ENCODE data around the gene NRL.
"Not testable (repeated sequence)": the region's sequence is repeated elsewhere in the genome, so short reads cannot be mapped to it uniquely, and the experiment has no call there.

Gene NRL

GRCh38 chr14:24050753-24051152 lies 64.0 kb downstream of the NRL start:
- not testable (repeated sequence) for H3K23ac ChIP-seq (ENCODE audit: low read length in 2 of 2); H3K14ac ChIP-seq (ENCODE audit: low read length in 2 of 2); H3K9me3 ChIP-seq (ENCODE audit: control insufficient read depth, low read length); DNase-seq; H2BK120ac ChIP-seq (ENCODE audit: low read depth, low read length); H2BK5ac ChIP-seq (ENCODE audit: low read depth, low read length, poor library complexity, severe bottlenecking); H3K9ac ChIP-seq (ENCODE audit: low read length); H2BK12ac ChIP-seq (ENCODE audit: low read length in 2 of 2); H3K4me3 ChIP-seq (ENCODE audit: insufficient read depth in 1 of 2, low read depth in 1 of 2, low read length in 2 of 2); H3K4me2 ChIP-seq (ENCODE audit: low read length, poor library complexity, severe bottlenecking); H3K27ac ChIP-seq (ENCODE audit: low read length, poor library complexity, severe bottlenecking); H4K91ac ChIP-seq (ENCODE audit: low read length); H3K4ac ChIP-seq (ENCODE audit: low read depth in 1 of 2, low read length in 2 of 2); H3K18ac ChIP-seq (ENCODE audit: low read depth in 1 of 2, low read length in 2 of 2); H2AK5ac ChIP-seq (ENCODE audit: low read length, severe bottlenecking); H3K36me3 ChIP-seq (ENCODE audit: control insufficient read depth in 1 of 2, insufficient read depth in 2 of 2, low read depth in 1 of 2, low read length in 2 of 2); H4K8ac ChIP-seq (ENCODE audit: low read length); H2AFZ ChIP-seq (ENCODE audit: low read depth, low read length); H3K79me1 ChIP-seq (replicated peaks; ENCODE audit: low read length, poor library complexity, severe bottlenecking)
- H3K4me1 ChIP-seq (ENCODE audit: control insufficient read depth, insufficient read depth, low read depth, low read length) = peaks cover 13% of the 10 kb centered on the region
- WGBS = 80% methylated on average over 4 of the region's 8 CpGs
- peak overlapping the region; percentile 15 for H2BK15ac ChIP-seq (ENCODE audit: low read depth, poor library complexity, severe bottlenecking)
- H3K27me3 ChIP-seq (ENCODE audit: control insufficient read depth in 1 of 2, insufficient read depth in 1 of 2, low read length in 2 of 2) = peaks cover 42 to 71% of the 10 kb centered on the region in 2 experiments

- H2BK120ac ChIP-seq (ENCODE audit: low read depth, low read length); H3K9ac ChIP-seq (ENCODE audit: low read length); H3K18ac ChIP-seq (ENCODE audit: low read depth in 1 of 2, low read length in 2 of 2); H2BK12ac ChIP-seq (ENCODE audit: low read length in 2 of 2); H3K4me2 ChIP-seq (ENCODE audit: low read length, poor library complexity, severe bottlenecking); H2AK5ac ChIP-seq (ENCODE audit: low read length, severe bottlenecking); H2BK15ac ChIP-seq (ENCODE audit: low read depth, poor library complexity, severe bottlenecking); H3K9me3 ChIP-seq (ENCODE audit: control insufficient read depth, low read length); H3K36me3 ChIP-seq (ENCODE audit: control insufficient read depth in 1 of 2, insufficient read depth in 2 of 2, low read depth in 1 of 2, low read length in 2 of 2); H3K79me1 ChIP-seq (replicated peaks; ENCODE audit: low read length, poor library complexity, severe bottlenecking); H2BK5ac ChIP-seq (ENCODE audit: low read depth, low read length, poor library complexity, severe bottlenecking); H2AFZ ChIP-seq (ENCODE audit: low read depth, low read length); H3K4me3 ChIP-seq (ENCODE audit: insufficient read depth in 1 of 2, low read depth in 1 of 2, low read length in 2 of 2); H4K8ac ChIP-seq (ENCODE audit: low read length); H3K4ac ChIP-seq (ENCODE audit: low read depth in 1 of 2, low read length in 2 of 2); H4K91ac ChIP-seq (ENCODE audit: low read length); H3K27ac ChIP-seq (ENCODE audit: low read length, poor library complexity, severe bottlenecking); H3K14ac ChIP-seq (ENCODE audit: low read length in 2 of 2); H3K23ac ChIP-seq (ENCODE audit: low read length in 2 of 2); DNase-seq: not testable (repeated sequence)
- WGBS = 100% methylated on average over 2 of the region's 2 CpGs
- peaks cover 34 to 62% of the 10 kb centered on the region in 2 experiments for H3K27me3 ChIP-seq (ENCODE audit: control insufficient read depth in 1 of 2, insufficient read depth in 1 of 2, low read length in 2 of 2)
- peaks cover 13% of the 10 kb centered on the region for H3K4me1 ChIP-seq (ENCODE audit: control insufficient read depth, insufficient read depth, low read depth, low read length)
Observed at GRCh38 chr14:24049002-24049401, 65.7 kb downstream of the NRL start.

- 59% methylated on average over 5 of the region's 5 CpGs for WGBS
- Histone ChIP-seq H2AK5ac (ENCODE audit: low read length, severe bottlenecking) (no peak overlapping the region), H3K4ac (ENCODE audit: low read depth in 1 of 2, low read length in 2 of 2) (no peak overlapping the region), H2BK120ac (ENCODE audit: low read depth, low read length) (no peak overlapping the region), H3K4me1 (ENCODE audit: control insufficient read depth, insufficient read depth, low read depth, low read length) (no peaks in the 10 kb centered on the region), H3K4me3 (ENCODE audit: insufficient read depth in 1 of 2, low read depth in 1 of 2, low read length in 2 of 2) (no peak overlapping the region), H3K79me1 (replicated peaks; ENCODE audit: low read length, poor library complexity, severe bottlenecking) (no peaks in the 10 kb centered on the region), H3K23ac (ENCODE audit: low read length in 2 of 2) (no peak overlapping the region), H2BK5ac (ENCODE audit: low read depth, low read length, poor library complexity, severe bottlenecking) (no peak overlapping the region), H3K27me3 (ENCODE audit: control insufficient read depth in 1 of 2, insufficient read depth in 1 of 2, low read length in 2 of 2) (peaks cover 12 to 29% of the 10 kb centered on the region in 2 experiments), H3K4me2 (ENCODE audit: low read length, poor library complexity, severe bottlenecking) (no peak overlapping the region), H4K91ac (ENCODE audit: low read length) (no peak overlapping the region), H3K18ac (ENCODE audit: low read depth in 1 of 2, low read length in 2 of 2) (no peak overlapping the region), H2BK12ac (ENCODE audit: low read length in 2 of 2) (no peak overlapping the region), H2BK15ac (ENCODE audit: low read depth, poor library complexity, severe bottlenecking) (no peak overlapping the region), H3K9me3 (ENCODE audit: control insufficient read depth, low read length) (no peaks in the 10 kb centered on the region), H3K27ac (ENCODE audit: low read length, poor library complexity, severe bottlenecking) (no peak overlapping the region), H2AFZ (ENCODE audit: low read depth, low read length) (no peak overlapping the region), H3K36me3 (ENCODE audit: control insufficient read depth in 1 of 2, insufficient read depth in 2 of 2, low read depth in 1 of 2, low read length in 2 of 2) (no peaks in the 10 kb centered on the region), H3K14ac (ENCODE audit: low read length in 2 of 2) (no peak overlapping the region), H3K9ac (ENCODE audit: low read length) (no peak overlapping the region), H4K8ac (ENCODE audit: low read length) (no peak overlapping the region)
- DNase-seq = no peak
Observed at GRCh38 chr14:24042746-24043145, 72.0 kb downstream of the NRL start.

- no peak overlapping the region for H3K4me2 ChIP-seq (ENCODE audit: low read length, poor library complexity, severe bottlenecking)
- no peak overlapping the region for H2AK5ac ChIP-seq (ENCODE audit: low read length, severe bottlenecking)
- no peak overlapping the region for H4K8ac ChIP-seq (ENCODE audit: low read length)
- H2AFZ ChIP-seq (ENCODE audit: low read depth, low read length) = no peak overlapping the region
- H3K9ac ChIP-seq (ENCODE audit: low read length) = no peak overlapping the region
- no peak overlapping the region for H4K91ac ChIP-seq (ENCODE audit: low read length)
- H3K36me3 ChIP-seq (ENCODE audit: control insufficient read depth in 1 of 2, insufficient read depth in 2 of 2, low read depth in 1 of 2, low read length in 2 of 2) = no peaks in the 10 kb centered on the region
- no peaks in the 10 kb centered on the region for H3K4me1 ChIP-seq (ENCODE audit: control insufficient read depth, insufficient read depth, low read depth, low read length)
- H2BK5ac ChIP-seq (ENCODE audit: low read depth, low read length, poor library complexity, severe bottlenecking) = no peak overlapping the region
- H3K23ac ChIP-seq (ENCODE audit: low read length in 2 of 2) = no peak overlapping the region
- no peaks in the 10 kb centered on the region for H3K79me1 ChIP-seq (replicated peaks; ENCODE audit: low read length, poor library complexity, severe bottlenecking)
- no peaks in the 10 kb centered on the region for H3K9me3 ChIP-seq (ENCODE audit: control insufficient read depth, low read length)
- 23% methylated on average over 2 of the region's 2 CpGs for whole genome bisulfite sequencing
- H3K27me3 ChIP-seq (ENCODE audit: control insufficient read depth in 1 of 2, insufficient read depth in 1 of 2, low read length in 2 of 2) = peaks cover 5 to 20% of the 10 kb centered on the region in 2 experiments
- no peak for DNase-seq
- no peak overlapping the region for H2BK12ac ChIP-seq (ENCODE audit: low read length in 2 of 2)
- H3K14ac ChIP-seq (ENCODE audit: low read length in 2 of 2) = no peak overlapping the region
- H2BK120ac ChIP-seq (ENCODE audit: low read depth, low read length) = no peak overlapping the region
- no peak overlapping the region for H3K4me3 ChIP-seq (ENCODE audit: insufficient read depth in 1 of 2, low read depth in 1 of 2, low read length in 2 of 2)
- H2BK15ac ChIP-seq (ENCODE audit: low read depth, poor library complexity, severe bottlenecking) = no peak overlapping the region
- H3K4ac ChIP-seq (ENCODE audit: low read depth in 1 of 2, low read length in 2 of 2) = no peak overlapping the region
- no peak overlapping the region for H3K18ac ChIP-seq (ENCODE audit: low read depth in 1 of 2, low read length in 2 of 2)
- no peak overlapping the region for H3K27ac ChIP-seq (ENCODE audit: low read length, poor library complexity, severe bottlenecking)
Observed at GRCh38 chr14:24040692-24041091, 74.1 kb downstream of the NRL start.

All from mesenchymal stem cell (in vitro differentiated cells and primary cell).